HCT116 (cell line): ENCODE measurements around the gene KIF26B. TPM values are rescaled to one million over a fixed set of nuclear protein-coding genes. Genes with fewer than 3 reads are reported as not detected.

ENCODE experiments used
- ATAC-seq: fragments of 200-7000 bp; cut with Tn5 transposase; 2 replicates; pipeline ENCODE4 v1.9.1; 2020; ENCODE audit warnings: mild to moderate bottlenecking, moderate library complexity
- BruUV-seq: library from RNA; stranded (reverse); fragments of 400-500 nt; replicated peaks from 2 replicates; lab custom pipeline; 2021; lab: Mats Ljungman, UMichigan
- CTCF ChIA-PET: fragments of 300-600 bp; sonication (Branson Sonifier 250); formaldehyde crosslinking; loops from one replicate; lab custom pipeline; 2021; ENCODE audit warnings: antibody characterized with exemption; lab: Charles Lee
- POLR2A ChIA-PET: fragments of 300-600, 350-600 bp; sonication (Branson Sonifier 250); formaldehyde crosslinking; loops from one replicate; lab custom pipeline; 2021; ENCODE audit warnings: antibody characterized with exemption; lab: Charles Lee
- RAD21 ChIA-PET, 2 experiments: fragments of 300-600 bp; sonication (Branson Sonifier 250); formaldehyde crosslinking; loops; one replicate each; lab custom pipeline; 2023; ENCODE audit warnings: low total read pairs in 2 of 2; ENCODE audit not compliant: uncharacterized antibody in 2 of 2, unreplicated experiment in 2 of 2, low non-redundant PET in 1 of 2; lab: Charles Lee
- DNase-seq: peaks from one replicate; pipeline ENCODE4 v3.0.0-alpha.2; 2010; ENCODE audit warnings: low read depth, low spot score
- H2AFZ ChIP-seq: fragments of 200-600 bp; shearing (Covaris generic), sonication (generic); 2 replicates; pipeline ENCODE4 v1.6.1; 2017; ENCODE audit warnings: low read depth, mixed run types, mixed read lengths, antibody characterized with exemption, low read length; ENCODE audit not compliant: poor library complexity, severe bottlenecking
- H3K27ac ChIP-seq: 2 replicates; pipeline ENCODE4 v1.5.1; 2012; ENCODE audit warnings: low read depth, low read length
- H3K27me3 ChIP-seq: fragments of 200-600 bp; sonication (generic); 2 replicates; pipeline ENCODE4 v1.6.1; 2016; ENCODE audit warnings: mixed run types, low read length, mixed read lengths; ENCODE audit not compliant: insufficient read depth
- H3K36me3 ChIP-seq, 2 experiments: fragments of 200-500 bp in 1 of 2; fragments of 200-600 bp in 1 of 2; sonication (Bioruptor generic) in 1 of 2; sonication (generic) in 1 of 2; 2 replicates each; pipeline versions ENCODE4 v1.5.1 to v1.6.1; 2014 to 2016; ENCODE audit warnings: low read length in 2 of 2, inconsistent platforms in 1 of 2, mixed read lengths in 1 of 2, mixed run types in 1 of 2; ENCODE audit not compliant: insufficient read depth in 2 of 2, control insufficient read depth in 1 of 2
- H3K4me1 ChIP-seq, 2 experiments: fragments of 200-600 bp in 1 of 2; sonication (generic) in 1 of 2; 2 replicates each; pipeline versions ENCODE4 v1.5.1 to v1.6.1; 2012 to 2017; ENCODE audit warnings: low read length in 2 of 2, inconsistent platforms in 1 of 2, mild to moderate bottlenecking in 1 of 2, mixed read lengths in 1 of 2, mixed run types in 1 of 2, moderate library complexity in 1 of 2; ENCODE audit not compliant: insufficient read depth in 2 of 2, control insufficient read depth in 1 of 2
- H3K4me2 ChIP-seq: fragments of 200-600 bp; sonication (generic); 2 replicates; pipeline ENCODE4 v1.6.1; 2017; ENCODE audit warnings: mixed run types, low read length, mixed read lengths
- H3K4me3 ChIP-seq, 2 experiments: fragments of 200-600 bp in 1 of 2; sonication (generic) in 1 of 2; replicated peaks in 1 of 2; 2 replicates each; pipeline ENCODE4 v1.5.1; 2011 to 2016; ENCODE audit warnings: low read length in 2 of 2, control low read depth in 1 of 2, low read depth in 1 of 2, mild to moderate bottlenecking in 1 of 2, mixed read lengths in 1 of 2, mixed run types in 1 of 2
- H3K79me2 ChIP-seq: fragments of 200-600 bp; sonication (generic); 2 replicates; pipeline ENCODE4 v1.6.1; 2017; ENCODE audit warnings: mild to moderate bottlenecking, mixed run types, low read length, moderate library complexity, mixed read lengths; ENCODE audit not compliant: insufficient read depth
- H3K9ac ChIP-seq: fragments of 200-600 bp; sonication (generic); 2 replicates; pipeline ENCODE4 v1.6.1; 2016; ENCODE audit warnings: low read length, mixed read lengths
- H3K9me2 ChIP-seq: fragments of 200-600 bp; sonication (generic), shearing (Covaris generic); 2 replicates; pipeline ENCODE4 v1.6.1; 2017; ENCODE audit warnings: mixed run types, mild to moderate bottlenecking, moderate library complexity; ENCODE audit not compliant: insufficient read depth
- H3K9me3 ChIP-seq, 2 experiments: fragments of 200-500 bp in 1 of 2; fragments of 200-600 bp in 1 of 2; sonication (Bioruptor generic) in 1 of 2; sonication (generic) in 1 of 2; 2 replicates each; pipeline ENCODE4 v1.6.1; 2014 to 2017; ENCODE audit warnings: low read length in 2 of 2, mixed read lengths in 2 of 2, inconsistent platforms in 1 of 2, low read depth in 1 of 2, mild to moderate bottlenecking in 1 of 2, mixed run types in 1 of 2, moderate library complexity in 1 of 2; ENCODE audit not compliant: control insufficient read depth in 1 of 2, insufficient read depth in 1 of 2
- H4K20me1 ChIP-seq: fragments of 200-600 bp; sonication (generic), shearing (Covaris generic); 2 replicates; pipeline ENCODE4 v1.6.1; 2017; ENCODE audit warnings: mixed run types, mild to moderate bottlenecking, moderate library complexity; ENCODE audit not compliant: insufficient read depth
- EGR1 ChIP-seq: IDR thresholded peaks from 2 replicates; pipeline ENCODE4 v1.6.1; 2012; ENCODE audit warnings: low read depth
- ELF1 ChIP-seq: IDR thresholded peaks from 2 replicates; pipeline ENCODE4 v1.6.1; 2012; ENCODE audit warnings: low read depth, borderline replicate concordance
- EZH2phosphoT487 ChIP-seq: fragments of 200-600 bp; IDR thresholded peaks from 2 replicates; pipeline ENCODE4 v1.6.1; 2018; ENCODE audit warnings: antibody characterized with exemption, borderline replicate concordance
- FOSL1 ChIP-seq: IDR thresholded peaks from 2 replicates; pipeline ENCODE4 v1.6.1; 2012; ENCODE audit warnings: low read depth
- MAX ChIP-seq: IDR thresholded peaks from 2 replicates; pipeline ENCODE4 v1.6.1; 2012
- POLR2A ChIP-seq: IDR thresholded peaks from 2 replicates; pipeline ENCODE4 v1.7.0; 2011; ENCODE audit warnings: borderline replicate concordance; ENCODE audit not compliant: insufficient read depth, insufficient read length; ENCODE audit errors: extremely low read depth
- SRF ChIP-seq: IDR thresholded peaks from 2 replicates; pipeline ENCODE4 v1.6.1; 2012; ENCODE audit warnings: low read depth
- YY1 ChIP-seq: IDR thresholded peaks from 2 replicates; pipeline ENCODE4 v1.6.1; 2011; ENCODE audit warnings: low read length, low read depth, moderate library complexity, mild to moderate bottlenecking; ENCODE audit not compliant: insufficient replicate concordance; ENCODE audit errors: extremely low read depth
- ZNF274 ChIP-seq: fragments of 200-500 bp; sonication (Bioruptor generic); IDR thresholded peaks from 2 replicates; pipeline ENCODE4 v1.6.1; 2014; ENCODE audit warnings: mild to moderate bottlenecking, low read depth, low read length, inconsistent platforms
- intact Hi-C: fragments of 100-400 bp; cut with micrococcal nuclease; formaldehyde crosslinking; loops from 2 replicates; pipeline ENCODE4 v1.10.0; 2022
- total RNA-seq: library from RNA; stranded (reverse); gene quantifications from one replicate; pipeline ENCODE4 v1.2.1, GENCODE V29; 2021; ENCODE audit not compliant: unreplicated experiment
- TF ChIP-seq, protein P1 (sequence below): IDR thresholded peaks from 2 replicates; pipeline ENCODE4 v1.6.1; 2012; ENCODE audit warnings: low read depth

Gene KIF26B
- total RNA-seq, 1 experiment from 2014 or later, result 0.49 TPM

DNA sequence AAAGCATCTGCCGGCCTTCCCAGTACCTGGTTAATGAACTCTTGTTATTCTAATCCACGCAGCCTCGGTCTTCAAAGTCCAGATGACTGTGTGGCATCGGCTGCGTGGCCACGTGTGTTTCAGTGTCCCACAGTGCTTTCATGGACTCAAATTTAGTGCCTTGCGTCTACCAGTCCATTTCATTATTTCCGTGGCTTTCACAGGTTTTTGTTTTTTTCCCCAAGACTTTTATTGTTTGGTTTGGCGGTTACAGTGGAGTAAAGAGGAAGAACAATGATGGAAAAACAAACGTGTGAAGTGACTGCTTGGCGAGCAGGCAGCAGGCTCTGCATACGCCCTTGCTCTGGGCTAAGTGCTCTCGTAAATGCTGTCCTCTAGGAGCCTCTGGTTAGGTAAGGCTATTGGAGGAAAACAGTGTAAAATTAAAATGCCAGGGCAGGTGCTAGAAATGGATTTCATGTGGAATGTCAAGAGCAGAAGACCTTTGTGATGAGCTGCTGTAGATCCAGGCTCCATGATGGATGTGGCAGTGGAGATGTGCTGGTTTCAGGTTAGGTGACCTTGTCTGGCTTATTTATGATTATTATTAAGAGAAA is 536.3 kb downstream of the KIF26B start:
- no peak overlapping the region for H3K27ac ChIP-seq
- TF ChIP-seq EZH2phosphoT487, result no peak
- TF ChIP-seq SRF, result no peak
- no peak for TF ChIP-seq FOSL1
- TF ChIP-seq ELF1, result no peak
- TF ChIP-seq POLR2A, result no peak
- TF ChIP-seq ZNF274, result no peak
- TF ChIP-seq EGR1, result no peak
- TF ChIP-seq, protein P1, sequence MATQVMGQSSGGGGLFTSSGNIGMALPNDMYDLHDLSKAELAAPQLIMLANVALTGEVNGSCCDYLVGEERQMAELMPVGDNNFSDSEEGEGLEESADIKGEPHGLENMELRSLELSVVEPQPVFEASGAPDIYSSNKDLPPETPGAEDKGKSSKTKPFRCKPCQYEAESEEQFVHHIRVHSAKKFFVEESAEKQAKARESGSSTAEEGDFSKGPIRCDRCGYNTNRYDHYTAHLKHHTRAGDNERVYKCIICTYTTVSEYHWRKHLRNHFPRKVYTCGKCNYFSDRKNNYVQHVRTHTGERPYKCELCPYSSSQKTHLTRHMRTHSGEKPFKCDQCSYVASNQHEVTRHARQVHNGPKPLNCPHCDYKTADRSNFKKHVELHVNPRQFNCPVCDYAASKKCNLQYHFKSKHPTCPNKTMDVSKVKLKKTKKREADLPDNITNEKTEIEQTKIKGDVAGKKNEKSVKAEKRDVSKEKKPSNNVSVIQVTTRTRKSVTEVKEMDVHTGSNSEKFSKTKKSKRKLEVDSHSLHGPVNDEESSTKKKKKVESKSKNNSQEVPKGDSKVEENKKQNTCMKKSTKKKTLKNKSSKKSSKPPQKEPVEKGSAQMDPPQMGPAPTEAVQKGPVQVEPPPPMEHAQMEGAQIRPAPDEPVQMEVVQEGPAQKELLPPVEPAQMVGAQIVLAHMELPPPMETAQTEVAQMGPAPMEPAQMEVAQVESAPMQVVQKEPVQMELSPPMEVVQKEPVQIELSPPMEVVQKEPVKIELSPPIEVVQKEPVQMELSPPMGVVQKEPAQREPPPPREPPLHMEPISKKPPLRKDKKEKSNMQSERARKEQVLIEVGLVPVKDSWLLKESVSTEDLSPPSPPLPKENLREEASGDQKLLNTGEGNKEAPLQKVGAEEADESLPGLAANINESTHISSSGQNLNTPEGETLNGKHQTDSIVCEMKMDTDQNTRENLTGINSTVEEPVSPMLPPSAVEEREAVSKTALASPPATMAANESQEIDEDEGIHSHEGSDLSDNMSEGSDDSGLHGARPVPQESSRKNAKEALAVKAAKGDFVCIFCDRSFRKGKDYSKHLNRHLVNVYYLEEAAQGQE, result no peak
- no peak for TF ChIP-seq MAX
- TF ChIP-seq YY1, result no peak
- H4K20me1 ChIP-seq, result no peaks in the 10 kb centered on the region
- CTCF ChIA-PET, result no interaction called here
- no peaks in the 10 kb centered on the region for H3K9me2 ChIP-seq
- no peaks in the 10 kb centered on the region for H3K79me2 ChIP-seq
- H3K9ac ChIP-seq, result no peak overlapping the region
- no TSS peak for BruUV-seq
- H3K9me3 ChIP-seq, result no peaks in the 10 kb centered on the region
- no peak overlapping the region for H3K4me3 ChIP-seq
- RAD21 ChIA-PET, result no interaction called here
- no peak for DNase-seq
- no peak overlapping the region for H2AFZ ChIP-seq
- intact Hi-C loops, result no loop called here
- no peak for ATAC-seq
- H3K4me1 ChIP-seq, result no peaks in the 10 kb centered on the region
- no peak overlapping the region for H3K4me2 ChIP-seq
- H3K36me3 ChIP-seq, result no peaks in the 10 kb centered on the region
- POLR2A ChIA-PET, result no interaction called here
- H3K27me3 ChIP-seq, result 0 out of 2 replicates have a peak, but pooled peaks cover 5% of the 10 kb centered on the region
